Activated CD8-positive, alpha-beta memory T cell treated with anti-CD3 and anti-CD28 coated beads for 1 hour (primary cell): Measurements from ENCODE around the gene RAP1GDS1.
"Not testable (repeated sequence)": the region's sequence is repeated elsewhere in the genome, so short reads cannot be mapped to it uniquely, and the experiment has no call there.

Experiments used
- DNase-seq, 2 donors: peaks; one replicate each; pipeline ENCODE4 v3.0.0-alpha.2; 2020; ENCODE audit warnings: low read depth in 1 of 2; ENCODE audit errors: extremely low read depth in 1 of 2

Gene RAP1GDS1

DNA sequence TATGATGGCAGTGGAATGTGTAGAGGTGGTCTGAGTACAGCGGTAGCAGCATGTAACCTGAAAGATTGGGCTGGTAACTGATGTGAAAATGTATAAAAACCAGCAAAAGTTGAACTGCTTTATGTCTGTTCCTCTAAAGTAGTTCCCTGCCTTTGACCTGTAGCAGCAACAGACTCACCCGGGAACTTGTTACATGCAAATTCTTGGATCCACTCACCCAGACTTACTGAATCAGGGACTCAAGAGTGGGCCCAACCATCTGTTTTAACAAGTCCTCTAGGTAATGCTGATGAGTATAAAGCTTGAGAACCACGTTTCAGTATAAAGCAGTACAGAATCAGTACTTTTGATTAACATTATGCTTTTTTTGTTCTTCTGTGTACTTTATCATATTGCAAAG, 84.7 kb downstream of the RAP1GDS1 start:
- DNase-seq, result no peak

DNA sequence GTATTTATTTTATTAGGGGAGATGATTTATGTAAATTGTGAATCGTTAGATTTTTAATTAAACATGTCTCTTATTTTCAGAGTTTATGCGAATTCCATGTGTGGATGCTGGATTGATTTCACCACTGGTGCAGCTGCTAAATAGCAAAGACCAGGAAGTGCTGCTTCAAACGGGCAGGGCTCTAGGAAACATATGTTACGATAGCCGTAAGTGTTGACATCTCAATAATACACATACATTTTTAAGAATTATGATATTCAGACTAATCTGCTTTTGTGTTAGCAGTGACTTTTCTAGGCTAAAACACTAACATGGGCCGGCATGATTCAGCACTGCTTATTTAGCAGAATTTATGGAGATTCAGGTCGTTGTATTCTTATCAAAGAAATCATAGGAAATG, 91.2 kb downstream of the RAP1GDS1 start:
- no peak for DNase-seq

DNA sequence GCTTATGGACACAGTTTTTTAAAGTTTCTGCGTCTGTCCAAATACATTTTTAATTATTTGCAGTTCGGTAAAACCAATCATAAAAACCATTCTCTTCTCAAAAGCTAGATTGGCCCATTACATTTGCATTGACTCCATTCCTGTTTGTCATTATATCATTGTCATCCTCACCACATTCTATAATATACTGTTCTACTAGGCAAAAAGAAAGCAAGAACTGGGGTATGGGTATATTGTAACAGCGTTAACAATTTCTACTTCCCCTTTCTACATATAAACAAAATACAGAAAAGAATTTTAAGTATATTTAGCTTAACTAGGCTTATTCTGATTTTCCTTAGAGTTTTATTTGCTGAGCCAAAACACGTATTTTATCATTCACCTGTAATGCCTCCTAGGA, 91.8 kb downstream of the RAP1GDS1 start:
- no peak for DNase-seq

DNA sequence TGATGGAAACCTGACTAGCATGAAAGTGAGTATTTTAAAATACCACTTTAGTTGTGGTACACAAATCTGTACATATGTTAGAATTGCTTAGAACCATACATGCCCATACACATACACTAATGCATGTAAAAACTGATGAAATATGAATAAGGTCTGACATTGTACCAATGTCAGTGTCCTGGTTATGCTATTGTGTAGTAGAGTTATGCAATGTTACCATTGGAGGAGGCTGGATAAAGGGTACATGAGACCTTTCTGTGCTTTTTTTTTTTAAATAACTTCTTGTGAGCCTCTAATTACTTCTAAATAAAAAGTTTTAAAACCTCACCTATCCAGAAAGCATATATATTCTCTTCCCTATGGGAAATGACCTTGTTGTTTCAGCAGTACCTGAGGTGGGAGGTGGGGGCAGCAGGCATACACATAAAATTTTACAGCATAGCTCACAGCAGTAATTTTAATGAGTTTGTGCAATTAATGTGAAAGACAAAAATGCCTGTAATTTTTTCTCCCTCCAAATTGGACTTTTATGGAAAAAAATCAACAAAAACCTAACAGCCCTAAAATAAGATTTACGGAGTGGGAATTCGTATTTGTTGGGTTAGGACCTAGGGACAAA, 97.6 kb downstream of the RAP1GDS1 start:
- no peak for DNase-seq

DNA sequence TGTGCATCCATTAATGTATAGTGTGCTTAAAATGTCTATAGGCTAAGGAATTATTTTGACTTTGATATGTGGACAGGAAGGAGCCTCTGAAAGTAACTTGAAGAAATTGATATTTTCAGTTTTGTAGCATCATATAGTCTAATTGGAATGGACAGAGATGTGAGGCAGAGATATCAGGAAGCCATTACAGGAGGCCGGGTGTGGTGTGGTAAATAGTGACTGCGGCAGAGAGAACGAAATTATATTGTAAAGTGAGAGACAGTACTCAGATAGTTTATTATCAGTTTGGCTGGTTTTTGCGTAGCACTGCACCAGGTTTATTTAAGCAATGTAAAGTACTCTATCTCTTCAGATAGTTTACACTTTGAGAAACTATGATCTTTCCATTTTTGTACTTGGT, 98.5 kb downstream of the RAP1GDS1 start:
- no peak for DNase-seq

DNA sequence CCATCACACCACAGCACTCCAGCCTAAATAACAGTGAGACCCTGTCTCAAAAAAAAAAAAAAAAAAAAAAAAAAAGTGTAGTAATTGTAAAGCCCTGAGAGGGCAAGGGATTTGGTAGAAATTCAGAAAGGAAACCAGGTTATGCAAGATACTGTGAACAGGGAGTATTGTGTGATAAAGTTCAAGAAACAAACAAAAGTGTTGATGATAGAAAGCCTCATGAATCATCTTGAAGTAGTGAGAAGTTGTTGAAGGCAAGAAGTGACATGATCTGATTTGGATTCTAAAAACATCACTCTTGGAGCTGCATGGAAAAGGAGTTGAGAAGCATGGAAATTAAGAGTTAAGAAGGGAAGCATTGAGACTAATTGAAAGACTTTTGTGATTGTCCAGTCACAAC, 102.2 kb downstream of the RAP1GDS1 start:
- DNase-seq, result no peak

DNA sequence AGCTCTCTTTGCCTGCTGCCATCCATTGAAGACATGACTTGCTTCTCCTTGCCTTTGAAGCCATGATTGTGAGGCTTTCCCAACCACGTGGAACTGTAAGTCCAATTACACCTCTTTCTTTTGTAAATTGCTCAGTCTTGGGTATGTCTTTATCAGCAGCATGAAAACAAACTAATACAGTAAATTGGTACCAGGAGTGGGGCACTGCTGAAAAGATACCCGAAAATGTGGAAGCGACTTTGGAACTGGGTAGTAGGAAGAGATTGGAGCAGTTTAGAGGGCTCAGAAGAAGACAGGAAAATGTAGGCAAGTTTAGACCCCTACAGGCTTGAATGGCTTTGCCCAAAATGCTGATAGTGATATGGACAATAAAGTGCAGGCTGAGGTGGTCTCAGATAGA, 105.1 kb downstream of the RAP1GDS1 start:
- not testable (repeated sequence) for DNase-seq

DNA sequence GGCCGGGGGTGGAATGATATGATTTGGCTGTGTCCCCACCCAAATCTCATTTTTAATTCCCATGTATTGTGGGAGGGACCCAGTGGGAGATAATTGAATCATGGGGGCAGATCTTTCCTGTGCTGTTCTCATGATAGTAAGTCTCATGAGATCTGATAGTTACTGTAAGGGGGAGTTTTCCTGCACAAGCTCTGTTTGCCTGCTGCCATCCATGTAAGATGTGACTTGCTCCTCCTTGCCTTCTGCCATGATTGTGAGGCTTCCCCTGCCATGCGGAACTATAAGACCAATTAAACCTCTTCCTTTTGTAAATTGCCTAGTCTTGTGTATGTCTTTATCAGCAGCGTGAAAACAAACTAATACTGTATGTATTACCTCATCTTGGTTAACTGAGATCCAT, 106.8 kb downstream of the RAP1GDS1 start:
- not testable (repeated sequence) for DNase-seq

DNA sequence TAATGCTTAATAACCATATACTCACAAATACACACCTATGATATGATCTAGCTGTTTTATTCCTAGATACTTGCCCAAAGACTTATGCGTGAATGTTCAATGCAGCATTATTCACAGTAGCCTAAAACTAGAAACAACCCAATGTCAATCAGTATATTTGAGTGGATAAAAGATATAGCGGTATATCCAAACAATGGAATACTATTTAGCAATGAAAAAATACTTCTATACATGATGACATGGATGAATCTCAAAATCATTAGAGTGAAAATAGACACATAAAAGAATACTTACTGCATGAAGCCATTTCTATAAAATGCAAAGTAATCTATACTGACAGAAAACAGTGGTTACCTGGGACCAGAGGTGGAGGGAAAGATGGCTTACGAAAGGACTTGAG, 108.1 kb downstream of the RAP1GDS1 start:
- no peak for DNase-seq

DNA sequence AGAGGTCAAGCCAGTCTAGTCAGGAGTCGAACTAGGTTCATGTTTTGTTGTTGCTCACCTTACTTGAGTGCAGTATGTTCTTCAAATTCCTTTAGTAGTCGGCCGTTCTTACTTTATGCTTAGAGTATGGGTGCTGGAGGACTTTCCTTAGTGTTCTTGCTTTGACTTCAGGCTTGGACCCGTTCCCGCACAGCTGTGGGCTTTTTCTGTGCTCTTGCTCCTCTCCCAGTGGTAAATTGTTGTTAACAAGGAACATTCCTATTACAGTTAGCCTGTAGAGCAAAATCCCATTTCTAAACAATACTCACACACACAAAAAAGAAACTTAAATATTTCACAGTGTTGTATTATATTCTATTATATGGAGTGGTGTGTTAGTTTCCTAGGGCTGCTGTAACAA, 113.5 kb downstream of the RAP1GDS1 start:
- DNase-seq, result no peak

DNA sequence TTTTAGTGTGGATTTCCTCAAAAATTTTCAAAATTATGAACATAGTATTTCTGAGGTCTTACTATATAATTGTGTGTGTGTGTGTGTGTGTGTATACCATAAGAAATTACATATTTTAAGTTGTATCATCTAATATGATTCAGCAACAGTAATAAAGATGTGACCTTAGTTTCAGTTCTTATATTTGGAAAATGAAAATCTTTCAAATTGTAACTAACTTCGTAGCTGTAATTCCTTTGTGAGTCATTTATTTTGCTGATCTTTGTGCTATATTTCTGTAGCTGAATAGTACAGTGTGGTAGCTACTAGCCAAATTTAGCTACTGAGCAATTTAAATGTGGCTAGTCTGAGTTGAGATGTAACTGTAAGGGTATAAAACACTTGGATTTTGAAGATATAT, 116.4 kb downstream of the RAP1GDS1 start:
- DNase-seq, result no peak

DNA sequence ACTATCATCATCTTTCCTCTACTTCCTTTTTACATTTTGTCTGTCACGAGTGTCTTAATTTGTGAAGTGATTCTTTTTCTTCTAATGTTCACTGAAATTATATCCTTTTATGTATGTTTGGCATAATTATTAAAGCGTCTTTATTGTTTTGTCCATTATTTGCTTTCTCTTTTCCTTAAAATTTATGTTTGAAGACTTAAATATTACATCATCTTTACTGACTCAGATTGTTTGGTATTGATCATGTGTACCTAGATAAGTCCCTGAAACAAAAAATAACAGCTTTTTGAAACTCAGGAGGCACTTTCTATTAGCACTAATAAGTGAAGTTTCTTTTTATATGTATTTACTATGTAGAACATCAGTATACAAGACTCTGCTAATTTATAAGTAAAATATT, 120.1 kb downstream of the RAP1GDS1 start:
- no peak for DNase-seq

DNA sequence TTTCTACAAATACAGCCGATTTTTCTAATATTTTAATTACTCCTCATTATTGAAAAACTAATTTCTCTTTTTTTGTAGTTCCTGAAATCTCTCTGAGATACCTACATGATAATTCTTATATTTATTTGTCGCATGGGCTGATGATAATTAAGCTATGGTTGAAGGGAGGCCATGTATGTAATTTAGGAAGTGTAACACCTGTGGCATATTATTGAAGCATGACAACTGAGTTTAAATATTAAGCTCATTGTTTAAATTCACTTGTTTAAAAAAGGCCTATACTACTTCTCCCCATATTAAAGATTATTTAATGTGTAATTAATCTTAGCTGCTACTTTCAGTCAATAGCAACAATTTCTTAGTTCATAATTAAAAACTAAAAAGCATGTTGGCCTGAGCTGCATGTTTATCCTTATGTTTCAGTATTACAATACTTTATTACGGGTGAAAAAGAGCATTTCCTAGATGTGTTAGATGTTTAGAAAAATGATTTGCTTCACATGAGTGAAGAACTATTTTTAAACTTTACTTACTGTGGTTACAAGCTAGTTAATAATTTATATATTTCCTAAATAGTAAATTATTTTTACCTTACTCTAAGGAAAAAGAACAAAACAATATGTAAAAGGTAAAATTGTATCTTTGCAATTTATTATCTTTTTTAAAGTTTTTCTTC, 122.4 kb downstream of the RAP1GDS1 start:
- DNase-seq, result no peak

DNA sequence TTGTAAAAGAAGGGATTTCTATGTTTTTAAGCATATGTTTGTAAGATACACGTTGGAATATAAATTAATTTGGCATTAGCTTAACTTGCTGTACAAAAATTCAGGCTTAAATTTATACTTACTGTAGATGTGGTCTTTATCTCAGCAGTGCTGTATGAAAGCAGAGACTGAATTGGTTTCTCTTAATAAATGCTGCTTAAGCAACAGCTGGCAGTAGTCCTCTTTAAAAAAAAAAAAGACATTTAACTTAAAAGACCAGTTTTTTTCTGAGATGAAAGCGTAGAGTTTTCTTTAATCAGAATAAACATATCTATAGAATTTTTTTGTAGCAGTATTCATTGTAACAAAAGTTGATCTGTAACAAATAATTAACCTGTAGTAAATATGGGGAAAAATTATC, 124.6 kb downstream of the RAP1GDS1 start:
- no peak for DNase-seq

DNA sequence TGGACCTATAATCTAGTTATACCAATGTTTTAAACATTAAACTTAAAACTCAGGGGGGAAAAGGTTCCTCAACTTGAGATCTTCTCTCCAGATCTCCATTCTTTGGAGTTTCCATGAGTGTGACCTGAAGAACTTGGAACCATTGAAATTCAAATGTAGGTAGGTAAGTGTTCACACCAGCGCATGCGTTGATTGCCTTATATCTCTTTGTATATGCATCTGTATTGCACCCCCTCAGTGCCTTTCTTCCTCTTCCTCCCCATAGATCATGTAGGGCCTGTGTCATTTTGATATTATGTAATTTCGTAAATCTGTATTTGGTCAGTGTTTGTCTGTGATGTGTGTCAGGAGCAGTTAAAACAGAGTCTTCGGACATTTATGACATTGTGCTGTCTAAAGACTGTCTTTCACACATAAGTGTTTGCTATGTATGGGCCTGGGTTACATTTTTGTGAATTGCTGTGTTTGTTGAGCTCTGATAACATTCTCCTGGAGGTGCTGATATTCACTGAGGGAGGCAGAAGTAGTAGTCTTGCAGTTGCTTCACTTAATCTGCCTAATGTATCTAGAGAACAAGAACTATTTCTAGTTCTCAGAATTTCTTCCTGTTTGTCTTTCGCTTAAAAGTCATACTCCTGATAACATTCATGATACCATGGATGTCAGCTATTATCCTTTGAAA, 126.3 kb downstream of the RAP1GDS1 start:
- no peak for DNase-seq

DNA sequence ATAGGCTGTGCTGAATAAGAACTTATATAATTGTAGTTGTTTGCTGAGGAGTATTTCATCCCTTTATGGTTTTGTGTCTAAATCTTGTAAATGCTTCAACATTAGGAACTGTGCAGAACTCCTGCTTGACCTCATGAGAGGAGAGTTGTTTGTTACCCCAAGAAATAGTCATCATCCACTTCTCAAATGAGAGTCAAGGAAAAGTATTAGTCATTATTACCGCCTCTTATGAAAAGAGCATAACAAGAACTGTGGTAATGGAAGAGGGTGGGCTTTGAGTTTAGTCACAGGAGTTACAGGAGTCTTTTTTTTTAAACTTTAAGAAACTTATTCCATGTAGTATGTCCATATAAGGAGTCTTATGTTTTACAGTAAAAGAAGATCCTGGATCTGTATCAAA, 132.9 kb downstream of the RAP1GDS1 start:
- no peak for DNase-seq

DNA sequence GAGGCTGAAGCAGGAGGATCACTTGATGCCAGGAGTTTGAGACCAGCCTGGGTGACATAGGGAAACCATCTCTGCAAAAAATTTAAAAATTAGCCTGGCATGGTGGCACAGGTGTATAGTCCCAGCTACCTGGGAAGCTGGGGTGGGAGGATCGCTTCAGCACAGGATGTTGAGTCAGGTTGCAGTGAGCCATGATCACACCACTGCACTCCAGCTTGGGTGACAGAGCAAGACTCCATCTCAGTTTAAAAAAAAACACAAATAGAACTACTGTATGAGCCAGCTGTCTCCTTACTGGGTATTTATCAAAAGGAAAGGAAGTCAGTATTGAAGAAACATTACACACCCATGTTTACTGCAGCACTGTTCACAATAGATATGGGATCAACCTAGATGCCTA, 138.7 kb downstream of the RAP1GDS1 start:
- no peak for DNase-seq

DNA sequence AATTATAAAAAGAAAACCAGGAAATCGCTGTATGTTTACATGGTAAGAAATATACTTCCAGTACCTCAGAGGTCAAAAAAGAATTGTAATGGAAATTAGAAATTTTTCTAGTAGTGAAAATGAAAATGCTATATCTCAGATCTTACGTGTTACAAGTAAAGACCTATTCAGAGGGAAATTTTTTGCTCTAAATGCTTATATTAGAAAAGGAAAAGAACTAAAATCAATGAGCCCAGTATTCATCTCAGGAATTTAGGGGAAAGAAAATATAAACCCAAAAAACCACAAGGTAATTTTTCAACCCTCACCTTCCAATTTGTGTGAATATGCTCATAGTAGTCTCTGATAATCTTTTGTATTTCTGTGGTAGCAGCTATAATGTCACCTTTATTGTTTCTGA, 145.6 kb downstream of the RAP1GDS1 start:
- DNase-seq, result no peak

DNA sequence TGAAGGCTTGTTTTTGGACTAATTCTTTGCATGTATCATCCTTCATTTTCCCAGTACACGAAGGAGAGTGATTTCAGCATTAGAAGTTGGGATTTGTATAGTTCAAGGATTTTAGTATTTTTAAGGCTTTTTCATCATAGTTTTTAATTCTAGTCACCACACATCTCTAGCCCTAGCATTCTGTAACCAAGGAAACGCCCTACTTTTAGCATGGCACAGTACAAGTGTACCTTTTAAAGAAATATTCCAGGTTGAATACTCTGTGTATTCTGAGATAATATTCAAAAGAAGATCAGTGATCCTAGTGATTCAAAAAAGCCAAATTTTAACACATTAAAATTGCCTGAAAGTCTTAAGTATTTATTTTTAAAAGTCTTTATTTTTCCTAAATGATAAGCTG, 150.5 kb downstream of the RAP1GDS1 start:
- DNase-seq, result no peak

DNA sequence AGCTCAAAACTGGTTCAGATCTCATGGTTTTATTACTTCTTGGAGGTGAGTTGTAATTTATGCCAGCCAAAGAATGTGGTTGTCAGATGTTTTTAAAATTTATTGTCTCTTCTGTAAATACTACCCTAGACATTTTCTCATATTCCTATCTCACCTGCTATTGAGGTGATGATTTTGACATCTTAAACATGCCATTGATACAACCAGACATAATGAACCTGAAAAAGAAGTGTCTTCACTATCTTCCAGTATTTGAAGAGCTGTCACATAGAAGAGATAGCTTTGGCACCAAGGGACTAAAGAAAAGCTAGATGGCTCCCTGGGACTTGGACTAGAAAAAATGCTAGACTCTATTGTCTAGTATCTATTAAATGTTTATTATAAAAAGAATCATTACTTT, 155.7 kb downstream of the RAP1GDS1 start:
- DNase-seq, result no peak

DNA sequence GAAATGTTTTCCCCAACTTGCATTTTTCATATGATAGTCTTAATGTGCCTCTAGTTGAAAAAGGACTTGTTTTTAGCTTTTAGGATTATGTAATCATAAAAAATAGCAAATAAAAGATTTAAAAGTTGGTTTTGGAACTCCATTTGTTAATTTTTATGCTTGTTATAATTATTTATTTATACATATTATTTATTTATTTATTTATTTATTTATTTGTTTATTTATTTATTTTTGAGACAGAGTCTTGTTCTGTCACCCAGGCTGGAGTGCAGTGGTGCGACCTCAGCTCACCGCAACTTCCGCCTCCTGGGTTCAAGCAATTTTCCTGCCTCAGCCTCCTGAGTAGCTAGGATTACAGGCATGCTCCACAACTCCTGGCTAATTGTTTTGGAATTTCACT, 159.0 kb downstream of the RAP1GDS1 start:
- not testable (repeated sequence) for DNase-seq

DNA sequence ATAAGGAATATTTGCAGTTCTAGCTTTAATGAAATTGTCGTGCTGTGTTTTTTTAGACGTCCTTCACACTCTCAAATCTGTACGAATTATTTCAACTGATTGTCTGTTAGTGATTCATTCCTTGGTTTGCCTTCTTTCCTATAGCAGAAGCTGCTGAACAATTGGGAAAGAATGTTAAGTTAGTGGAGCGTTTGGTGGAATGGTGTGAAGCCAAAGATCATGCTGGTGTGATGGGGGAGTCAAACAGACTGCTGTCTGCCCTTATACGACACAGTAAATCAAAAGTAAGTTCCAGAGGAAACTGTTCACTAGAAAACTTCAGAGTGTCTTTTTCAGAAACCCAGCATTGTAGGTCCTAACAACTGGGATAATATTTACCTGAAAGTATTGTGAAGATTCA, 159.9 kb downstream of the RAP1GDS1 start:
- no peak for DNase-seq
